ENCODE results near the gene ZNF526.

ZNF526 gene

GRCh38 chr19:42224940-42225717 is 5.0 kb downstream of the ZNF526 start:
- no peak for DNase-seq (ENCODE audit: low read depth in 2 of 2)

- no peak for DNase-seq (ENCODE audit: low read depth in 2 of 2)
These were observed 5.7 kb downstream of the ZNF526 start for GRCh38 chr19:42225718-42226292.

DNA sequence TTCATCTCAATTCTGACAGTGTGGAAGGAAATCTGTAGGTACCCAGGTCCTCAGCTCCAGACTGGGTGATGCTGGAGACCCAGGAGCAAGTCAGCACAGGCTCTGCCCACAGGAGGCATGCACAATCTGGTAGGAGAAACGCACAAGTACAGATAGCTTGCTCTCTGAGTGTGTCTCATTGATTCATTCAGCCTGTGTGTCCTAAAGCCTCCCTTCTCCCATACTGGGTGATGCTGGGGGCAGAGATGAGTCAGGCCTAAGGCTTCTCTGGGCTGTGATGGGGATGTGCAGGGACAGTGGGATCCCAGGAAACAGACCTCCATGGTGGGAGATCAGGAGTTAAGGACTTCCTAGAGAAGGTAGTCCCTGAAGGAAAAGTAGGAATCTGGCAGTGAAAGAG is 6.8 kb downstream of the ZNF526 start:
- no peak for DNase-seq (ENCODE audit: low read depth in 2 of 2)

- DNase-seq (ENCODE audit: low read depth in 2 of 2), result no peak
These were observed 8.5 kb downstream of the ZNF526 start for GRCh38 chr19:42228641-42229040.

- DNase-seq (ENCODE audit: low read depth in 2 of 2), result no peak
These were observed 9.3 kb downstream of the ZNF526 start for GRCh38 chr19:42229301-42229854.

- no peak for DNase-seq (ENCODE audit: low read depth in 2 of 2)
These were observed 9.8 kb downstream of the ZNF526 start for GRCh38 chr19:42229855-42230351.

- DNase-seq (ENCODE audit: low read depth in 2 of 2), result no peak
These were observed 10.5 kb downstream of the ZNF526 start for GRCh38 chr19:42230571-42230970.

GRCh38 chr19:42232435-42232834 is 12.3 kb downstream of the ZNF526 start:
- no peak for DNase-seq (ENCODE audit: low read depth in 2 of 2)

DNA sequence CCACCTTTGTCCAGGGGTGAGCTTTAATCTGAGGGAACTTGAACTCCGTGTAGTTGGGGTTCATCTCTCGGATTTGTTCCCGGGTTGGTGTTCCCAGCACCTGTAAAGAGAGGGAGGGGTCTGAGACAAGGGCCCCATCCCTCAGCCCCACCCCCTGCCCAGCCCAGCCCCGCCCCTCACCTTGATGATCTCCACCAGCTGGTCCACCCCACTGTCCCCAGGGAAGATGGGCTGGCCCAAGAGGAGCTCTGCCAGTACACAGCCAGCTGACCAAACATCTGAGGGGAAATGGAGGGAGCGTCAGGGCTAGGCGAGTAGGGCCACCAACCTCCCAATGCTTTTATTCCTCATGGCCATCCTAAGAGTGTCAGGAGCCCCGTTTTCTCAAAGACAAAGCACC is 13.0 kb downstream of the ZNF526 start:
- no peak for DNase-seq (ENCODE audit: low read depth in 2 of 2)

GRCh38 chr19:42233678-42234292 is 13.7 kb downstream of the ZNF526 start:
- DNase-seq (ENCODE audit: low read depth in 2 of 2), result no peak

DNA sequence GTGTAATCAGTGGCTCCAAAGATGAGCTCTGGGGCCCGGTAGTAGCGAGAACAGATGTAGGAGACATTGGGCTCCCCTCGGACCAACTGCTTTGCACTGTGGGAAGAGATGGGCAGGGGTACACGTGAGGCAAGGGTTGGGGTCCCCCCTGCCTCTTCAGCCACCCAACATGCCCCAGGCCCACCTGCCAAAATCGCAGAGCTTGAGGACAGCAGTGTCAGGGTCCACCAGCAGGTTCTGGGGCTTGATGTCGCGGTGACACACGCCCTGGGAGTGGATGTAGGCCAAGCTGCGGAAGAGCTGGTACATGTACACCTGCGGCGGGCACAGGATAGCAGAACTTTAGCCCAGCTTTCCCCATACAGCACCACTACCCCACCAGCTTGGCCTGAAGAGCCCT is 14.3 kb downstream of the ZNF526 start:
- DNase-seq (ENCODE audit: low read depth in 2 of 2), result no peak

DNA sequence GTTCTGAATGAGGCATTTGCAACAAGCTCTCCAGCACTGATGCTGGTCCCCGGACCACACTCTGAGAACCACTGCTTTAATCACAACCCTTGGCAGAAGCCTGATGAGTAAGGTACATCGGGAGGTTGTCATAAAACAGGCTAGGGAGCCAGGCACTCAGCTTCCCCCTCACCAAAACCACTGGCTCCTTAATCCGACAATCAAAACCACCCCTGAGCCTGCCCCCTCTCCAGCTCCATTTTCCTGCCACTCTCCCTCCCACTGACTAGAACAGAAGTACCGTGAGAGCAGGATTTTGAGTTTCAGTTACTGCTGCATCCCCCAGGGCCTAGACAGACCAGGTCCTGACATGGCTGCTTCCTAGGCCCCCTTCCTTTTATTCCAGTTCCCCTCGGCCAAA is 15.1 kb downstream of the ZNF526 start:
- DNase-seq (ENCODE audit: low read depth in 2 of 2), result no peak

GRCh38 chr19:42239544-42240220 is 19.6 kb downstream of the ZNF526 start:
- no peak for DNase-seq (ENCODE audit: low read depth in 2 of 2)

GRCh38 chr19:42241279-42241678 is 21.2 kb downstream of the ZNF526 start:
- DNase-seq (ENCODE audit: low read depth in 2 of 2), result no peak

DNA sequence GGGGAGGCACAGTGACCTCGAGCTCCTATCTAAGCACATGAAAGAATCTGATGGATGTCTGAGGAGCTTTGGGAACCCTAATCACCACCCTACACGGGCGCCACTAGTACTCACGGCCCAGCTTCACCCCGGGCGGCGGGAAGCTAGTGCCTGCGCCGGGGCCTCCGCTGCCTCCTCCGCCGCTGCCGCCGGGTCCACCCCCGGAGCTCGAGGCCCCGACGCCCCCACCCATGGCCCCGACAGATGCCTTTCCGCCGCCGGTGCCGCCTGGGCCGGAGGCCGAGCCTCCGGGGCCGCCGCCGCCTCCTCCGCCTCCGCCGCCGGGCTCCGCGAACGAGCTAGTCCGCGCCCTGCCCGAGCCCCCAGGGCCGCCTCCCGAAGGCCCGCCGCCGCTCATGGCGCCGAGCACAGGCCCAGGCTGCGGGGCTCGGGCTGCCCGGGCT is 22.0 kb downstream of the ZNF526 start:
- no peak for DNase-seq (ENCODE audit: low read depth in 2 of 2)

GRCh38 chr19:42242512-42243409 is 22.6 kb downstream of the ZNF526 start, which contains the start of gene GSK3A:
GSK3A (minus strand) TSS chr19:42242602; CDS start chr19:42242465, 137 bp downstream.
- DNase-seq (ENCODE audit: low read depth in 2 of 2), result peak; percentile 94 to 95

GRCh38 chr19:42244347-42245220 is 24.5 kb downstream of the ZNF526 start:
- DNase-seq (ENCODE audit: low read depth in 2 of 2), result peak; percentile 88 to 89

DNA sequence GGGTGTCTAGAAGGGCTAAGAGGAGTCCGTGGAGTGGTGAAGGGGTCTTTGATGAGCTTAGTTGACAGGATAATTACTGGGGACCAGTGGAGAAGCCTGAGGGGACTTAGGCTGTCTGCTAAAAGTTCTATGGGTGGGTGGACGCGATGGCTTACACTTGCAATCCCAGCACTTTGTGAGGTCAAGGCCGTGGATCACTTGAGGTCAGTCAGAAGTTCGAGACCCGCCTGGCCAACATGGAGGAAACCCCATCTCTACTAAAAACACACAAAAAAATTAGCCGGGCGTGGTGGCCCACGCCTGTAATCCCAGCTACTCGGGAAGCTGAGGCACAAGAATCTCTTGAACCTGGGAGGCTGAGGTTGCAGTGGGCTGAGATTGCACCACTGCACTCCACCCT is 25.1 kb downstream of the ZNF526 start:
- DNase-seq (ENCODE audit: low read depth in 2 of 2), result no peak

GRCh38 chr19:42246143-42246921 is 26.2 kb downstream of the ZNF526 start:
- DNase-seq (ENCODE audit: low read depth in 2 of 2), result no peak
